Gastrocnemius medialis (tissue), 4 donors: ENCODE results near the gene LDAH.

Experiments
- POLR2A ChIP-seq, 2 donors: fragments of 450-650 bp; IDR thresholded peaks; one replicate each; pipeline ENCODE4 v1.6.1; 2017; ENCODE audit warnings: antibody characterized with exemption in 2 of 2, mild to moderate bottlenecking in 2 of 2, moderate library complexity in 2 of 2
- TF ChIP-seq, protein P1 (sequence below), 5 experiments: fragments of 450-650 bp in 3 of 5; fragments of 200-600 bp in 2 of 5; sonication (generic) in 2 of 5; IDR thresholded peaks in 4 of 5; conservative IDR thresholded peaks in 1 of 5; 1 replicate in 4 of 5; 2 replicates in 1 of 5; pipeline ENCODE4 v1.5.1; 2016 to 2019; ENCODE audit warnings: antibody characterized with exemption in 5 of 5, mild to moderate bottlenecking in 3 of 5, moderate library complexity in 3 of 5

DNA sequence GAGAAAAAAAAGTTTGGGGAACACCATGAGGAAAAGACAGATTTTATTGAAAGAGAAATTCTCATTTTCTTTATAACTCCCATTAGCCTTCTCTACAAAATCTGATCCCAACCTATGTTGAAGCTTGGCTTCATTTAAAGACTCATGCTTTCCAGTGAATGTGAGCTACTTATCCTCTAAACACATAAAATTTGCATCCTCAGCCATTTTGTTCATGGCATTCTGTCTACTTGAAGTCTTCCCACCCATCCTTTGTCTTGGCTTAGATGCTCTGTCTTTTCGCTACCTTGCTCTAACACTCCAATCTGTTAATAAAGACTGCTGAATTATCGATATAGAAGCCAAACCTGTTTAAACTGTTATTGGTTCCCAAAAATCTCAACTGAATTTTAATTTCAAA is 116.7 kb downstream of the LDAH start:
- TF ChIP-seq, protein P1, sequence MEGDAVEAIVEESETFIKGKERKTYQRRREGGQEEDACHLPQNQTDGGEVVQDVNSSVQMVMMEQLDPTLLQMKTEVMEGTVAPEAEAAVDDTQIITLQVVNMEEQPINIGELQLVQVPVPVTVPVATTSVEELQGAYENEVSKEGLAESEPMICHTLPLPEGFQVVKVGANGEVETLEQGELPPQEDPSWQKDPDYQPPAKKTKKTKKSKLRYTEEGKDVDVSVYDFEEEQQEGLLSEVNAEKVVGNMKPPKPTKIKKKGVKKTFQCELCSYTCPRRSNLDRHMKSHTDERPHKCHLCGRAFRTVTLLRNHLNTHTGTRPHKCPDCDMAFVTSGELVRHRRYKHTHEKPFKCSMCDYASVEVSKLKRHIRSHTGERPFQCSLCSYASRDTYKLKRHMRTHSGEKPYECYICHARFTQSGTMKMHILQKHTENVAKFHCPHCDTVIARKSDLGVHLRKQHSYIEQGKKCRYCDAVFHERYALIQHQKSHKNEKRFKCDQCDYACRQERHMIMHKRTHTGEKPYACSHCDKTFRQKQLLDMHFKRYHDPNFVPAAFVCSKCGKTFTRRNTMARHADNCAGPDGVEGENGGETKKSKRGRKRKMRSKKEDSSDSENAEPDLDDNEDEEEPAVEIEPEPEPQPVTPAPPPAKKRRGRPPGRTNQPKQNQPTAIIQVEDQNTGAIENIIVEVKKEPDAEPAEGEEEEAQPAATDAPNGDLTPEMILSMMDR (IDR thresholded peaks at IDR 0.05 in 4 of 5, conservative IDR thresholded peaks at IDR 0.05 in 1 of 5) = no peak
- no peak for TF ChIP-seq POLR2A (IDR thresholded peaks at IDR 0.05)
